NCI-H2171 treated with DMSO at 0.1 percent for 48 hours (cell line): ENCODE results near the gene LARGE1.

Source experiments
- DNase-seq: peaks from one replicate; lab custom pipeline; 2025; lab: John Stamatoyannopoulos, UW

The LARGE1 gene

GRCh38 chr22:33817512-33818127 lies 102.7 kb downstream of the LARGE1 start:
- DNase-seq: peak; percentile 11

GRCh38 chr22:33812360-33812977 lies 107.8 kb downstream of the LARGE1 start:
- DNase-seq: no peak

- DNase-seq: no peak
Measured at GRCh38 chr22:33811686-33812085, 108.6 kb downstream of the LARGE1 start.

- peak; percentile 8 for DNase-seq
Measured at GRCh38 chr22:33811208-33811607, 109.1 kb downstream of the LARGE1 start.

GRCh38 chr22:33807470-33807869 lies 112.8 kb downstream of the LARGE1 start:
- DNase-seq: no peak

- no peak for DNase-seq
Measured at GRCh38 chr22:33806191-33806590, 114.1 kb downstream of the LARGE1 start.

GRCh38 chr22:33803371-33804282 lies 116.6 kb downstream of the LARGE1 start:
- DNase-seq: peak; percentile 34

- no peak for DNase-seq
Measured at GRCh38 chr22:33798401-33798800, 121.9 kb downstream of the LARGE1 start.

GRCh38 chr22:33796494-33796893 lies 123.8 kb downstream of the LARGE1 start:
- DNase-seq: peak; percentile 36

GRCh38 chr22:33793475-33793874 lies 126.8 kb downstream of the LARGE1 start:
- no peak for DNase-seq

GRCh38 chr22:33792832-33793231 lies 127.4 kb downstream of the LARGE1 start:
- DNase-seq: no peak

- no peak for DNase-seq
Measured at GRCh38 chr22:33789690-33790253, 130.5 kb downstream of the LARGE1 start.

GRCh38 chr22:33788927-33789326 lies 131.3 kb downstream of the LARGE1 start:
- DNase-seq: no peak

GRCh38 chr22:33787645-33788456 lies 132.4 kb downstream of the LARGE1 start:
- DNase-seq: no peak

GRCh38 chr22:33786149-33786548 lies 134.1 kb downstream of the LARGE1 start:
- no peak for DNase-seq

GRCh38 chr22:33785283-33785968 lies 134.8 kb downstream of the LARGE1 start:
- no peak for DNase-seq

GRCh38 chr22:33781411-33781810 lies 138.9 kb downstream of the LARGE1 start:
- DNase-seq: no peak

GRCh38 chr22:33780531-33781136 lies 139.6 kb downstream of the LARGE1 start:
- no peak for DNase-seq

- DNase-seq: no peak
Measured at GRCh38 chr22:33779243-33779642, 141.0 kb downstream of the LARGE1 start.

- DNase-seq: no peak
Measured at GRCh38 chr22:33776491-33776890, 143.8 kb downstream of the LARGE1 start.

GRCh38 chr22:33774781-33775180 lies 145.5 kb downstream of the LARGE1 start:
- DNase-seq: no peak
